Measurements from ENCODE around the gene NPW. TPM values are rescaled to one million over a fixed set of nuclear protein-coding genes. Genes with fewer than 3 reads are reported as not detected.

NPW gene
- total RNA-seq, 2 donors from 2014 or later: 1.8 to 3.6 TPM

- intact Hi-C loops (cut with DNase I): no loop called here
- H3K4me1 ChIP-seq (replicated peaks): peaks cover 9% of the 10 kb centered on the region
- no peaks in the 10 kb centered on the region for H3K9me3 ChIP-seq
- peak within 1 kb of the TSS; percentile 91 for H3K4me3 ChIP-seq
- DNase-seq (ENCODE audit: low spot score): peak; percentile 97
- WGBS: under 1% methylated on average over 57 of the region's 81 CpGs
- no peaks in the 10 kb centered on the region for H3K36me3 ChIP-seq
- TF ChIP-seq POLR2AphosphoS5 (IDR thresholded peaks at IDR 0.05): peak; percentile 97
- TF ChIP-seq, protein P1, sequence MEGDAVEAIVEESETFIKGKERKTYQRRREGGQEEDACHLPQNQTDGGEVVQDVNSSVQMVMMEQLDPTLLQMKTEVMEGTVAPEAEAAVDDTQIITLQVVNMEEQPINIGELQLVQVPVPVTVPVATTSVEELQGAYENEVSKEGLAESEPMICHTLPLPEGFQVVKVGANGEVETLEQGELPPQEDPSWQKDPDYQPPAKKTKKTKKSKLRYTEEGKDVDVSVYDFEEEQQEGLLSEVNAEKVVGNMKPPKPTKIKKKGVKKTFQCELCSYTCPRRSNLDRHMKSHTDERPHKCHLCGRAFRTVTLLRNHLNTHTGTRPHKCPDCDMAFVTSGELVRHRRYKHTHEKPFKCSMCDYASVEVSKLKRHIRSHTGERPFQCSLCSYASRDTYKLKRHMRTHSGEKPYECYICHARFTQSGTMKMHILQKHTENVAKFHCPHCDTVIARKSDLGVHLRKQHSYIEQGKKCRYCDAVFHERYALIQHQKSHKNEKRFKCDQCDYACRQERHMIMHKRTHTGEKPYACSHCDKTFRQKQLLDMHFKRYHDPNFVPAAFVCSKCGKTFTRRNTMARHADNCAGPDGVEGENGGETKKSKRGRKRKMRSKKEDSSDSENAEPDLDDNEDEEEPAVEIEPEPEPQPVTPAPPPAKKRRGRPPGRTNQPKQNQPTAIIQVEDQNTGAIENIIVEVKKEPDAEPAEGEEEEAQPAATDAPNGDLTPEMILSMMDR (IDR thresholded peaks at IDR 0.05): peak; percentile 29 to 91 (median 66)
- TF ChIP-seq POLR2A (IDR thresholded peaks at IDR 0.05): no peak
- H3K27ac ChIP-seq: peak within 1 kb of the TSS; percentile 66 to 73
- H3K27me3 ChIP-seq (replicated peaks; ENCODE audit: insufficient read depth): no peaks in the 10 kb centered on the region
Observed at GRCh38 chr16:2047330-2048115, 27.9 kb downstream of the NPW start, which contains the start of the genes NTHL1 and TSC2. TSS of gene NTHL1 (minus strand) at chr16:2047834. CDS start at chr16:2047823, 11 bp downstream. TSS of gene TSC2 (plus strand) at chr16:2047985. CDS start at chr16:2048616, 631 bp downstream.

GRCh38 chr16:2048116-2048543 lies 28.5 kb downstream of the NPW start:
- intact Hi-C loops (cut with DNase I): no loop called here
- Histone ChIP-seq H3K27me3 (replicated peaks; ENCODE audit: insufficient read depth) (no peaks in the 10 kb centered on the region), H3K4me3 (peak overlapping the region; percentile 91), H3K36me3 (no peaks in the 10 kb centered on the region), H3K9me3 (no peaks in the 10 kb centered on the region), H3K27ac (peak overlapping the region; percentile 66 to 73), H3K4me1 (replicated peaks) (peaks cover 9% of the 10 kb centered on the region)
- no peak for DNase-seq (ENCODE audit: low spot score)
- under 1% methylated on average over 30 of the region's 30 CpGs for WGBS
- TF ChIP-seq POLR2AphosphoS5 (IDR thresholded peaks at IDR 0.05): no peak
- TF ChIP-seq POLR2A (IDR thresholded peaks at IDR 0.05): no peak

GRCh38 chr16:2053211-2053610 lies 33.6 kb downstream of the NPW start:
- 86% methylated on average over 8 of the region's 21 CpGs for WGBS
- no peaks in the 10 kb centered on the region for H3K9me3 ChIP-seq
- DNase-seq (ENCODE audit: low spot score): no peak
- H3K27me3 ChIP-seq (replicated peaks; ENCODE audit: insufficient read depth): no peaks in the 10 kb centered on the region
- H3K4me3 ChIP-seq: no peak overlapping the region
- no peaks in the 10 kb centered on the region for H3K36me3 ChIP-seq
- TF ChIP-seq, protein P1 (IDR thresholded peaks at IDR 0.05): no peak
- no peak for TF ChIP-seq POLR2A (IDR thresholded peaks at IDR 0.05)
- TF ChIP-seq POLR2AphosphoS5 (IDR thresholded peaks at IDR 0.05): no peak
- no peak overlapping the region for H3K27ac ChIP-seq
- intact Hi-C loops (cut with DNase I): no loop called here
- peaks cover 6% of the 10 kb centered on the region for H3K4me1 ChIP-seq (replicated peaks)

DNA sequence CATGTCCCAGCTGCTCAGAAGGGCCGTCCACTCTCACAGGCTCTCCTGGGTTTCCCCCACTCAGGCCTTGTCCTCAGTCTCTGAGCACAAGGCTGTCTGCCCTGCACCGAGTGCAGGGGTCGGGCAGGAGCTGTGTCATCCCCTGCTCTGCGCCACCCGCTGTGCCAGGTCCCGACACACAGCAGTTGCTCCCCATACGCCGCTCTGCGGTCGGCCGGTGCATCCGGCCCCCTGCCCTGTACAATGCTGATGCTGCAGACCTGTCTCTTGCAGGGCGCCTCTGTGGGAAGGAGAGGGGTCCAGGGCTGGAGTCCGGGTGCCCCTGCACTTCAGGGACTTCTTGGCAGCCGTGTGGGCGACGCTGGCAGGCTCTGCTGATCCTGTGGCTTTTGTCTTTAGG lies 34.3 kb downstream of the NPW start:
- no peaks in the 10 kb centered on the region for H3K9me3 ChIP-seq
- TF ChIP-seq POLR2AphosphoS5 (IDR thresholded peaks at IDR 0.05) (no peak), POLR2A (IDR thresholded peaks at IDR 0.05) (no peak)
- TF ChIP-seq, protein P1 (IDR thresholded peaks at IDR 0.05): no peak
- intact Hi-C loops (cut with DNase I): no loop called here
- WGBS: 96% methylated on average over 17 of the region's 17 CpGs
- no peak for DNase-seq (ENCODE audit: low spot score)
- H3K4me3 ChIP-seq: no peak overlapping the region
- no peaks in the 10 kb centered on the region for H3K27me3 ChIP-seq (replicated peaks; ENCODE audit: insufficient read depth)
- H3K4me1 ChIP-seq (replicated peaks): no peaks in the 10 kb centered on the region
- no peaks in the 10 kb centered on the region for H3K36me3 ChIP-seq
- H3K27ac ChIP-seq: no peak overlapping the region

- DNase-seq (ENCODE audit: low spot score): no peak
- Histone ChIP-seq H3K36me3 (peaks cover 0 to under 1% of the 10 kb centered on the region in 2 donors), H3K27ac (no peak overlapping the region), H3K27me3 (replicated peaks; ENCODE audit: insufficient read depth) (no peaks in the 10 kb centered on the region), H3K4me3 (no peak overlapping the region), H3K9me3 (no peaks in the 10 kb centered on the region), H3K4me1 (replicated peaks) (no peaks in the 10 kb centered on the region)
- TF ChIP-seq, protein P1 (IDR thresholded peaks at IDR 0.05): no peak
- TF ChIP-seq POLR2A (IDR thresholded peaks at IDR 0.05): no peak
- TF ChIP-seq POLR2AphosphoS5 (IDR thresholded peaks at IDR 0.05): no peak
- intact Hi-C loops (cut with DNase I): no loop called here
- 72% methylated on average over 21 of the region's 29 CpGs for WGBS
Observed at GRCh38 chr16:2054543-2055245, 35.1 kb downstream of the NPW start.
